ENCODE measurements around the gene ATP6V1G2.

The ATP6V1G2 gene

GRCh38 chr6:31541059-31541657 is 5.2 kb downstream of the ATP6V1G2 start:
- TF ChIP-seq MAX (IDR thresholded peaks at IDR 0.05; ENCODE audit: low read depth, low read length) (no peak), POLR2A (IDR thresholded peaks at IDR 0.05; ENCODE audit: extremely low read depth, insufficient read length) (no peak), MYC (IDR thresholded peaks at IDR 0.05; ENCODE audit: low read depth, low read length) (no peak), CTCF (IDR thresholded peaks at IDR 0.05; ENCODE audit: low read depth, low read length) (no peak)
- DNase-seq (ENCODE audit: low read depth), result peak; percentile 89
- H3K4me3 ChIP-seq (ENCODE audit: low read depth, low read length), result peak overlapping the region; percentile 92

GRCh38 chr6:31540640-31541039 is 5.8 kb downstream of the ATP6V1G2 start:
- TF ChIP-seq MAX (IDR thresholded peaks at IDR 0.05; ENCODE audit: low read depth, low read length), result no peak
- TF ChIP-seq MYC (IDR thresholded peaks at IDR 0.05; ENCODE audit: low read depth, low read length), result no peak
- no peak for TF ChIP-seq POLR2A (IDR thresholded peaks at IDR 0.05; ENCODE audit: extremely low read depth, insufficient read length)
- no peak for TF ChIP-seq CTCF (IDR thresholded peaks at IDR 0.05; ENCODE audit: low read depth, low read length)
- peak overlapping the region; percentile 92 for H3K4me3 ChIP-seq (ENCODE audit: low read depth, low read length)
- no peak for DNase-seq (ENCODE audit: low read depth)

- no peak for DNase-seq (ENCODE audit: low read depth)
- H3K4me3 ChIP-seq (ENCODE audit: low read depth, low read length), result peak overlapping the region; percentile 92
- TF ChIP-seq POLR2A (IDR thresholded peaks at IDR 0.05; ENCODE audit: extremely low read depth, insufficient read length) (no peak), MAX (IDR thresholded peaks at IDR 0.05; ENCODE audit: low read depth, low read length) (no peak), CTCF (IDR thresholded peaks at IDR 0.05; ENCODE audit: low read depth, low read length) (no peak), MYC (IDR thresholded peaks at IDR 0.05; ENCODE audit: low read depth, low read length) (no peak)
Observed at GRCh38 chr6:31538805-31539400, 7.5 kb downstream of the ATP6V1G2 start.

- TF ChIP-seq CTCF (IDR thresholded peaks at IDR 0.05; ENCODE audit: low read depth, low read length) (no peak), MYC (IDR thresholded peaks at IDR 0.05; ENCODE audit: low read depth, low read length) (no peak), POLR2A (IDR thresholded peaks at IDR 0.05; ENCODE audit: extremely low read depth, insufficient read length) (no peak), MAX (IDR thresholded peaks at IDR 0.05; ENCODE audit: low read depth, low read length) (no peak)
- peak overlapping the region; percentile 7 for H3K4me3 ChIP-seq (ENCODE audit: low read depth, low read length)
- DNase-seq (ENCODE audit: low read depth), result no peak
Observed at GRCh38 chr6:31535538-31536324, 10.7 kb downstream of the ATP6V1G2 start.

GRCh38 chr6:31534521-31535040 is 11.8 kb downstream of the ATP6V1G2 start:
- DNase-seq (ENCODE audit: low read depth), result no peak
- no peak overlapping the region for H3K4me3 ChIP-seq (ENCODE audit: low read depth, low read length)
- TF ChIP-seq MYC (IDR thresholded peaks at IDR 0.05; ENCODE audit: low read depth, low read length), result no peak
- TF ChIP-seq POLR2A (IDR thresholded peaks at IDR 0.05; ENCODE audit: extremely low read depth, insufficient read length), result no peak
- no peak for TF ChIP-seq MAX (IDR thresholded peaks at IDR 0.05; ENCODE audit: low read depth, low read length)
- no peak for TF ChIP-seq CTCF (IDR thresholded peaks at IDR 0.05; ENCODE audit: low read depth, low read length)
